ENCODE data around the gene HHIPL1. TPM values are rescaled to one million over a fixed set of nuclear protein-coding genes. Genes with fewer than 3 reads are reported as not detected.

Gene HHIPL1
- polyA plus RNA-seq, 2 of the 4 experiments (the other 2 are of a cell fraction): 0.19 to 0.23 TPM

- DNase-seq (ENCODE audit: low read depth in 1 of 2, low spot score in 1 of 2) (no peak), ATAC-seq (no peak), FAIRE-seq (no peak)
- TF ChIP-seq FOXS1 (CRISPR knock-in tag; IDR thresholded peaks at IDR 0.05) (no peak), NR3C1 (IDR thresholded peaks at IDR 0.05) (no peak), MAZ (IDR thresholded peaks at IDR 0.05; ENCODE audit: borderline replicate concordance, low read depth, low read length) (no peak)
- CTCF ChIA-PET: interaction anchor here (1.5 to 2.0 kb wide), 4 partner anchors 12 to 185 kb away, joined by 4 to 8 read pairs (median 6); no protein-coding TSS in a partner anchor
- Histone ChIP-seq H3K4me2 (no peak overlapping the region), H3K9me3 (peaks cover 28% of the 10 kb centered on the region), H3K4me3 (no peak overlapping the region), H3K27ac (no peak overlapping the region), H3K4me1 (no peaks in the 10 kb centered on the region)
- 78% methylated on average over 6 of the region's 6 CpGs for WGBS (ENCODE audit: missing lambda C conversion rate)
- POLR2A ChIA-PET: no interaction called here
These were observed 55.5 kb downstream of the HHIPL1 start for GRCh38 chr14:99700379-99700778.

GRCh38 chr14:99701260-99701659 is 56.3 kb downstream of the HHIPL1 start:
- Histone ChIP-seq H3K4me3 (no peak overlapping the region), H3K4me2 (no peak overlapping the region), H3K27ac (no peak overlapping the region), H3K4me1 (no peaks in the 10 kb centered on the region), H3K9me3 (peaks cover 34% of the 10 kb centered on the region)
- FAIRE-seq: no peak
- ChIA-PET POLR2A (no interaction called here), CTCF (interaction anchor here (0.7 to 2.0 kb wide), 7 partner anchors 13 to 184 kb away, joined by 3 to 8 read pairs (median 4); no protein-coding TSS in a partner anchor)
- WGBS (ENCODE audit: missing lambda C conversion rate): 75% methylated on average over 1 of the region's 1 CpG
- DNase-seq (ENCODE audit: low read depth in 1 of 2, low spot score in 1 of 2): no peak
- ATAC-seq: no peak
- TF ChIP-seq CTCF (IDR thresholded peaks at IDR 0.05) (no peak), ELK1 (IDR thresholded peaks at IDR 0.05; ENCODE audit: low read depth, low read length) (no peak), CHD4 (IDR thresholded peaks at IDR 0.05; ENCODE audit: borderline replicate concordance) (no peak), CBX8 (IDR thresholded peaks at IDR 0.05) (no peak), JUNB (IDR thresholded peaks at IDR 0.05) (no peak), FOSL2 (IDR thresholded peaks at IDR 0.05) (no peak), FOSL2 (CRISPR knock-in tag; IDR thresholded peaks at IDR 0.05) (no peak), BHLHE40 (IDR thresholded peaks at IDR 0.05; ENCODE audit: low read depth, low read length) (no peak), ZNF302 (CRISPR knock-in tag; IDR thresholded peaks at IDR 0.05) (no peak), CHD2 (IDR thresholded peaks at IDR 0.05; ENCODE audit: low read length, partially characterized antibody) (no peak), KDM1A (IDR thresholded peaks at IDR 0.05; ENCODE audit: low read depth) (no peak), MYC (IDR thresholded peaks at IDR 0.05; ENCODE audit: borderline replicate concordance, low read length) (no peak), HMGXB4 (CRISPR knock-in tag; IDR thresholded peaks at IDR 0.05; ENCODE audit: borderline replicate concordance) (no peak), HES2 (IDR thresholded peaks at IDR 0.05) (no peak), SREBF2 (IDR thresholded peaks at IDR 0.05) (no peak), MAFK (IDR thresholded peaks at IDR 0.05; ENCODE audit: partially characterized antibody) (no peak), JUN (IDR thresholded peaks at IDR 0.05) (no peak), SMC3 (IDR thresholded peaks at IDR 0.05) (no peak)

- H3K4me1 ChIP-seq: no peaks in the 10 kb centered on the region
- no peak overlapping the region for H3K4me3 ChIP-seq
- H3K27ac ChIP-seq: no peak overlapping the region
- ChIA-PET CTCF (interaction anchor here (0.9 to 2.0 kb wide), 3 partner anchors 15 to 24 kb away, joined by 3 to 7 read pairs (median 4); no protein-coding TSS in a partner anchor), POLR2A (no interaction called here)
- no peak for DNase-seq (ENCODE audit: low read depth in 1 of 2, low spot score in 1 of 2)
- no peak overlapping the region for H3K4me2 ChIP-seq
- H3K9me3 ChIP-seq: peaks cover 34% of the 10 kb centered on the region
- no peak for FAIRE-seq
- ATAC-seq: no peak
- no peak for TF ChIP-seq ZC3H11A (IDR thresholded peaks at IDR 0.05)
- TF ChIP-seq CHD4 (IDR thresholded peaks at IDR 0.05; ENCODE audit: borderline replicate concordance): no peak
- TF ChIP-seq PHF8 (IDR thresholded peaks at IDR 0.05; ENCODE audit: borderline replicate concordance, low read depth): no peak
- TF ChIP-seq KDM1A (IDR thresholded peaks at IDR 0.05; ENCODE audit: low read depth): no peak
- no peak for TF ChIP-seq RCOR1 (IDR thresholded peaks at IDR 0.05; ENCODE audit: low read depth, low read length)
- TF ChIP-seq USF2 (IDR thresholded peaks at IDR 0.05): no peak
- no peak for TF ChIP-seq CTCF (IDR thresholded peaks at IDR 0.05)
- TF ChIP-seq HOXB5 (CRISPR knock-in tag; IDR thresholded peaks at IDR 0.05): no peak
- TF ChIP-seq RNF2 (IDR thresholded peaks at IDR 0.05; ENCODE audit: borderline replicate concordance, low read depth): no peak
- no peak for TF ChIP-seq BHLHE40 (IDR thresholded peaks at IDR 0.05; ENCODE audit: low read depth, low read length)
- no peak for TF ChIP-seq CHD2 (IDR thresholded peaks at IDR 0.05; ENCODE audit: low read length, partially characterized antibody)
- no peak for TF ChIP-seq POLR2A (IDR thresholded peaks at IDR 0.05; ENCODE audit: low read length)
- no peak for TF ChIP-seq ZNF302 (CRISPR knock-in tag; IDR thresholded peaks at IDR 0.05)
- TF ChIP-seq FOXS1 (CRISPR knock-in tag; IDR thresholded peaks at IDR 0.05): no peak
These were observed 57.2 kb downstream of the HHIPL1 start for GRCh38 chr14:99702115-99702514.
